ENCODE results near the gene RFX2. TPM values are rescaled to one million over a fixed set of nuclear protein-coding genes. Genes with fewer than 3 reads are reported as not detected.

The RFX2 gene
- total RNA-seq, 1 donor from 2014 or later = 2.4 TPM

- no peaks in the 10 kb centered on the region for H3K27me3 ChIP-seq (ENCODE audit: control insufficient read depth, insufficient read depth, low read length)
- FAIRE-seq (peak; percentile 84), DNase-seq (ENCODE audit: low read depth) (no peak)
- H3K36me3 ChIP-seq (ENCODE audit: control insufficient read depth, insufficient read depth, low read length) = no peaks in the 10 kb centered on the region
- H3K4me3 ChIP-seq (ENCODE audit: low read depth, low read length) = no peak overlapping the region
- TF ChIP-seq CTCF (IDR thresholded peaks at IDR 0.05; ENCODE audit: insufficient read depth, low read length, severe bottlenecking) = no peak
Measured at GRCh38 chr19:6062961-6063575, 47.2 kb downstream of the RFX2 start.

GRCh38 chr19:6062274-6062673 is 48.0 kb downstream of the RFX2 start:
- H3K27me3 ChIP-seq (ENCODE audit: control insufficient read depth, insufficient read depth, low read length) = no peaks in the 10 kb centered on the region
- no peak for TF ChIP-seq CTCF (IDR thresholded peaks at IDR 0.05; ENCODE audit: insufficient read depth, low read length, severe bottlenecking)
- no peak overlapping the region for H3K4me3 ChIP-seq (ENCODE audit: low read depth, low read length)
- no peak for FAIRE-seq
- no peak for DNase-seq (ENCODE audit: low read depth)
- no peaks in the 10 kb centered on the region for H3K36me3 ChIP-seq (ENCODE audit: control insufficient read depth, insufficient read depth, low read length)

- FAIRE-seq (no peak), DNase-seq (ENCODE audit: low read depth) (no peak)
- Histone ChIP-seq H3K4me3 (ENCODE audit: low read depth, low read length) (no peak overlapping the region), H3K36me3 (ENCODE audit: control insufficient read depth, insufficient read depth, low read length) (no peaks in the 10 kb centered on the region), H3K27me3 (ENCODE audit: control insufficient read depth, insufficient read depth, low read length) (no peaks in the 10 kb centered on the region)
- no peak for TF ChIP-seq CTCF (IDR thresholded peaks at IDR 0.05; ENCODE audit: insufficient read depth, low read length, severe bottlenecking)
Measured at GRCh38 chr19:6061376-6062130, 48.7 kb downstream of the RFX2 start.

- H3K27me3 ChIP-seq (ENCODE audit: control insufficient read depth, insufficient read depth, low read length) = no peaks in the 10 kb centered on the region
- FAIRE-seq (no peak), DNase-seq (ENCODE audit: low read depth) (peak; percentile 17)
- no peaks in the 10 kb centered on the region for H3K36me3 ChIP-seq (ENCODE audit: control insufficient read depth, insufficient read depth, low read length)
- H3K4me3 ChIP-seq (ENCODE audit: low read depth, low read length) = no peak overlapping the region
- no peak for TF ChIP-seq CTCF (IDR thresholded peaks at IDR 0.05; ENCODE audit: insufficient read depth, low read length, severe bottlenecking)
Measured at GRCh38 chr19:6060600-6061375, 49.5 kb downstream of the RFX2 start.

GRCh38 chr19:6059988-6060599 is 50.2 kb downstream of the RFX2 start:
- DNase-seq (ENCODE audit: low read depth) (no peak), FAIRE-seq (no peak)
- TF ChIP-seq CTCF (IDR thresholded peaks at IDR 0.05; ENCODE audit: insufficient read depth, low read length, severe bottlenecking) = no peak
- Histone ChIP-seq H3K4me3 (ENCODE audit: low read depth, low read length) (no peak overlapping the region), H3K36me3 (ENCODE audit: control insufficient read depth, insufficient read depth, low read length) (no peaks in the 10 kb centered on the region), H3K27me3 (ENCODE audit: control insufficient read depth, insufficient read depth, low read length) (no peaks in the 10 kb centered on the region)

All from bronchial epithelial cell (primary cell).